Small intestine (tissue), 7 donors: ENCODE measurements around the gene RBP2. TPM values are rescaled to one million over a fixed set of nuclear protein-coding genes. Genes with fewer than 3 reads are reported as not detected.

ENCODE experiments used
- DNase-seq, 2 donors: peaks; one replicate each; pipeline versions ENCODE4 v3.0.0 to v3.0.0-alpha.2; 2013
- FAIRE-seq: peaks from 2 replicates; lab custom pipeline; 2012; peaks lifted over from hg19 to GRCh38; lab: Jason Lieb, UNC
- H3K27ac ChIP-seq, 3 donors: one replicate each; pipeline ENCODE4 v1.5.1; 2013; ENCODE audit warnings: low read length in 2 of 3, mild to moderate bottlenecking in 2 of 3, control low read depth in 1 of 3, inconsistent platforms in 1 of 3, low read depth in 1 of 3, moderate library complexity in 1 of 3
- H3K27me3 ChIP-seq, 3 donors: one replicate each; pipeline ENCODE4 v1.6.1; 2013; ENCODE audit warnings: low read length in 3 of 3, inconsistent platforms in 1 of 3; ENCODE audit not compliant: control insufficient read depth in 3 of 3, insufficient read depth in 3 of 3
- H3K36me3 ChIP-seq, 3 donors: one replicate each; pipeline ENCODE4 v1.6.1; 2013; ENCODE audit warnings: low read length in 3 of 3, inconsistent platforms in 1 of 3, low read depth in 1 of 3, mild to moderate bottlenecking in 1 of 3, moderate library complexity in 1 of 3; ENCODE audit not compliant: control insufficient read depth in 3 of 3, insufficient read depth in 2 of 3
- H3K4me1 ChIP-seq, 3 donors: one replicate each; pipeline ENCODE4 v1.6.1; 2013; ENCODE audit warnings: low read length in 2 of 3, inconsistent platforms in 1 of 3, low read depth in 1 of 3, mild to moderate bottlenecking in 1 of 3, moderate library complexity in 1 of 3; ENCODE audit not compliant: control insufficient read depth in 3 of 3, insufficient read depth in 2 of 3
- H3K4me3 ChIP-seq, 3 donors: one replicate each; pipeline ENCODE4 v1.5.1; 2013; ENCODE audit warnings: low read length in 3 of 3, control low read depth in 1 of 3, inconsistent platforms in 1 of 3, low read depth in 1 of 3, mild to moderate bottlenecking in 1 of 3, moderate library complexity in 1 of 3
- H3K9me3 ChIP-seq, 2 donors: one replicate each; pipeline ENCODE4 v1.6.1; 2013; ENCODE audit warnings: low read depth in 1 of 2, low read length in 1 of 2; ENCODE audit not compliant: control insufficient read depth in 2 of 2, insufficient read depth in 1 of 2
- WGBS, 3 donors: extraction: QIAGEN DNeasy Blood & Tissue Kit; methylation state at CpG; one replicate each; pipeline ENCODE4 v1.1.7; 2013; 5-methylcytosine and 5-hydroxymethylcytosine counted together
- polyA plus RNA-seq, 4 donors: library from polyadenylated mRNA; stranded (reverse) in 3 of 4; unstranded in 1 of 4; fragments of 200-250 nt in 3 of 4; fragments of 120-200 nt in 1 of 4; gene quantifications; one replicate each; pipeline versions ENCODE4 v1.2.1 to v1.2.3, GENCODE V29; 2013
- donor health status: healthy with polysubstance abuse.
- donor health status: control.
- donor health status: control.
- donor health status: Bipolar disorder and iron deficiency.
- donor health status: healthy.

Gene RBP2
- polyA plus RNA-seq, 4 donors = 1,530 to 12,637 (median 3,776) TPM

DNA sequence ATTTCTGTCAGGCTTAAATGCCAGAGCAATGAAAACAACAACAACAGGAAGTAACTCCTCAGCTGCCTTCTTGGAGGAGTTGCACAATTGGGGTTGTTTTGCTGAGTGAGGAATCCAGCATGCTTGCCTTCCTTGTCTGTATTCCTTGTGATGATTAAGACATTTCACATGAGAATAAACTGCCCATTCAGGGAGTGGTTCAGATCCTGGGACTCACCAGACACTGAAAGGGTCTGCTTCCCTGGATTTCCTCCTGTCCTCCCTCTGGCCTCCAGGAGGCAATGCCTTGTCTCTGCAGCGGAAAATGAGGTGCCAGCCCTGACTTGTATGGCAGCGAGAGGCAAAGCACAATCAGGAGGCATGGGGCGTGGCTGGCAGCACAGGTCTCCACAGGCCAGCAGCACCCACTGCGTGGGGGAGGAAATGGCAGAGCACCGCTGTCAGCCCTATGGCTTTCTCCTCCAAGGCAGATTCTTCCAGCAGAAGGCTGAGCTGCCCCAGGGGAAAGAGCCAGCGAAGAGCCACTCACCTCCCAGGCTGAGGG, 41.5 kb downstream of the RBP2 start:
- Histone ChIP-seq H3K27ac (peak overlapping the region in 2 of 3 donors; percentile 5 to 43), H3K27me3 (no peaks in the 10 kb centered on the region), H3K9me3 (no peaks in the 10 kb centered on the region), H3K4me3 (no peak overlapping the region), H3K36me3 (peaks cover 0 to 4% (median 0%) of the 10 kb centered on the region in 3 donors), H3K4me1 (peaks cover 0 to 10% (median 2%) of the 10 kb centered on the region in 3 donors)
- FAIRE-seq (no peak), DNase-seq (peak; percentile 65 to 67)
- WGBS, 3 donors = 20 to 64% (median 47%) methylated on average over 6 of the region's 6 CpGs

DNA sequence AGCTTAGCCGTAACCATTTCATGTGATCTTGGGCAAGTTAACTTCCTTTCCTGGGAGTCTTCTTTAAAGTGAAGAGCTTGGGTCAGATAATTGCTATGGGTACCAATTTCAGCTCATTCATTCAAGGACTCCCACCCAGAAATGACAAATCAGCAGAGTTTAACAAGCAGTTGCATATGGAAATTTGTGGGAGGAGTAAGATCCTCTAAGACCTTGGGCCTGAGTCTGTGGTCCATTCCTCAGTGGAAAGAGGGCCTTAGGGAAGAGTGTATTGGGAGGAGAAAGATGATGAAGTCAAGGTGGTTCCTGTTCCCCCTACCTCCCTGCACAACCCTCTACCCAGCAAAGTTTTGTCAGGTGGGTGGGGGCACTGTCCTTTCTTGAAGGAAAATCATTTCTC, 42.1 kb downstream of the RBP2 start:
- Histone ChIP-seq H3K27me3 (no peaks in the 10 kb centered on the region), H3K4me3 (no peak overlapping the region), H3K27ac (peak overlapping the region in 1 of 3 donors; percentile 43), H3K36me3 (peaks cover 0 to 4% (median 0%) of the 10 kb centered on the region in 3 donors), H3K9me3 (no peaks in the 10 kb centered on the region), H3K4me1 (peaks cover 0 to 10% (median 0%) of the 10 kb centered on the region in 3 donors)
- FAIRE-seq (no peak), DNase-seq (no peak)
- 90 to 96% (median 91%) methylated on average over 1 of the region's 1 CpG for WGBS, 3 donors

GRCh38 chr3:139433089-139433488, 43.2 kb downstream of the RBP2 start:
- H3K4me1 ChIP-seq = peaks cover 0 to 13% (median 0%) of the 10 kb centered on the region in 3 donors
- no peaks in the 10 kb centered on the region for H3K9me3 ChIP-seq
- peaks cover 0 to 4% (median 0%) of the 10 kb centered on the region in 3 donors for H3K36me3 ChIP-seq
- FAIRE-seq (no peak), DNase-seq (no peak)
- no peak overlapping the region for H3K4me3 ChIP-seq
- H3K27me3 ChIP-seq = no peaks in the 10 kb centered on the region
- no peak overlapping the region for H3K27ac ChIP-seq
- WGBS, 3 donors = 93 to 95% (median 93%) methylated on average over 1 of the region's 1 CpG

- Histone ChIP-seq H3K36me3 (peaks cover 0 to 4% (median 0%) of the 10 kb centered on the region in 3 donors), H3K4me1 (peaks cover 0 to 18% (median 0%) of the 10 kb centered on the region in 3 donors), H3K9me3 (no peaks in the 10 kb centered on the region), H3K27ac (no peak overlapping the region), H3K4me3 (no peak overlapping the region), H3K27me3 (no peaks in the 10 kb centered on the region)
- no peak for FAIRE-seq
- DNase-seq = no peak
Observed at GRCh38 chr3:139430493-139430892, 45.8 kb downstream of the RBP2 start.

DNA sequence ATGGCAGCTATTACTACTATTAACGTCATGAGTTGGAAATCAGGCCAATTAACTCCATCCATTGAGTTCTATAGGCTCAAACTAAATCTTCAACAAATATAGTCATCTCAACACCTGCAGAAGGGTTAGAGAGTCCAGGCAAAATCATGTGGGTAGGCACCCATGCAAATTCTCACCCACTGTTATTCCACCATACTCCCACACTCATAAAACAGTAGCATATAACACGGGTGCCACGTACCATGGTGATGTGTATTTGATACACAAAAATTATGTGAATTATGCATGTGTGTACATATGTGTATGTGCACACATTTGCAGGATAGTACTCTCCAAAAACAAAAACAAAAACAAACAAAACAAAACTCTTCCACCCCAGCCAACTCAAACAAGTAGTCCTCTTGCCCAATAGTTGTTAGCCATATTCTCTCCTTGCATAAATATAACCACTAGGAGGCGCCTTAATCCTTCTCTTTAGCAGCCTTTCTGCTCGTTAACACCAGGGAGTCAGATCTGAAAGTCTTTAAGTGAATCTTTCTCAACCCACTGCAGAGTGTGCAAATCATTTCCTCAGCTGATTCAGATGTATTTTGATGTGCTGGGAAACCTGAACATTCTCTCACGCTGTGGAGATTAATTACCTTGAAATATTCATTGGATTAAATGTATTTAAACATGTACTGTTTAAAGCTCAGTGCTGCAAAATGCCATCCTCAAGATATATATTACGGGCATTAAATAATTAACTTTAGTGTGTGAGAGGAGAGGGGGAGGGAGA, 48.8 kb downstream of the RBP2 start:
- Histone ChIP-seq H3K27ac (no peak overlapping the region), H3K4me3 (no peak overlapping the region), H3K9me3 (no peaks in the 10 kb centered on the region), H3K36me3 (peaks cover 0 to 8% (median 2%) of the 10 kb centered on the region in 3 donors), H3K27me3 (no peaks in the 10 kb centered on the region), H3K4me1 (peaks cover 0 to 8% (median 1%) of the 10 kb centered on the region in 3 donors)
- FAIRE-seq (peak; percentile 72), DNase-seq (peak; percentile 84 to 85)
- 45 to 51% (median 48%) methylated on average over 7 of the region's 7 CpGs for WGBS, 3 donors

DNA sequence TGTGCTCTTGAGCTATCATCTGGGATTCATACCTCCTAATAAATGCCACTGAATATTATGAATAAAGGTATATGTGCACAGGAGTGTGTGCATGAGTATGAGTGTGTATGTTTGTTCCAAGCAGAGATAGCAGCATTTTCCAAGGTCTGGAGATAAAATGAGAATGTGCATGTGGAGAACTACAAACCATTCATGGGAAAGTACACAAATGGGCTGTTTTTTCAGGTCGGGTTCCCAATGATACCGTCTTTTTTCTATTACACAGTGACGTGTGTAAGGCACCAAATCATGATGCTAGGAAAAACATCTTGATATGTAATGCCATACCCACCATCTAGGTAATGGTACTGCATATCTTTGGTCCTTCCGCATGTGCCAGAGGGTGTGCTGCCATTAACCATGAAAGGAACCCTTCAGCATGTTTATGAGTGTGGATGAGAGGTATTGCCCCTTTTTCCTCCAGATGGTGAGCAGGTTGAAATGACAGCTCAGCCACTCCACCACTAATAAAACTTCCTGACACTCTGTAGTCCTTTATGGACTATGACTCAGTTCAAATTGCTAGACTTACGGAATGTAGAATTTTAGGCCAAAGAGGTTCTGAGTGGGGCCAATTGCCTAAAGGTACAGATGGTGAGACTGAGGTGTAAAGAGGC, 50.4 kb downstream of the RBP2 start:
- no peak overlapping the region for H3K4me3 ChIP-seq
- 75 to 82% (median 77%) methylated on average over 5 of the region's 5 CpGs for WGBS, 3 donors
- peaks cover 1 to 8% (median 3%) of the 10 kb centered on the region in 3 donors for H3K4me1 ChIP-seq
- FAIRE-seq (no peak), DNase-seq (no peak)
- H3K27ac ChIP-seq = no peak overlapping the region
- H3K36me3 ChIP-seq = peaks cover 0 to 8% (median 2%) of the 10 kb centered on the region in 3 donors
- no peaks in the 10 kb centered on the region for H3K27me3 ChIP-seq
- H3K9me3 ChIP-seq = no peaks in the 10 kb centered on the region

GRCh38 chr3:139423232-139423631, 53.1 kb downstream of the RBP2 start:
- FAIRE-seq = no peak
- Histone ChIP-seq H3K36me3 (peaks cover 0 to 13% (median 2%) of the 10 kb centered on the region in 3 donors), H3K27me3 (no peaks in the 10 kb centered on the region), H3K4me3 (no peak overlapping the region), H3K9me3 (no peaks in the 10 kb centered on the region), H3K27ac (no peak overlapping the region), H3K4me1 (peaks cover 1 to 9% (median 3%) of the 10 kb centered on the region in 3 donors)
- peak in 1 of 2 donors; percentile 60 for DNase-seq
- WGBS, 3 donors = 21 to 70% (median 46%) methylated on average over 2 of the region's 2 CpGs

- H3K9me3 ChIP-seq = no peaks in the 10 kb centered on the region
- no peak for FAIRE-seq
- H3K36me3 ChIP-seq = peaks cover 0 to 13% (median 2%) of the 10 kb centered on the region in 3 donors
- no peak overlapping the region for H3K4me3 ChIP-seq
- DNase-seq = peak in 1 of 2 donors; percentile 47
- WGBS, 3 donors = 15 to 53% (median 49%) methylated on average over 1 of the region's 1 CpG
- H3K27ac ChIP-seq = no peak overlapping the region
- no peaks in the 10 kb centered on the region for H3K27me3 ChIP-seq
- H3K4me1 ChIP-seq = peaks cover 1 to 3% (median 3%) of the 10 kb centered on the region in 3 donors
Observed at GRCh38 chr3:139421460-139421859, 54.9 kb downstream of the RBP2 start.
